Keratinocyte (primary cell): Measurements from ENCODE around the gene LARP1B.
"Not testable (repeated sequence)": the region's sequence is repeated elsewhere in the genome, so short reads cannot be mapped to it uniquely, and the experiment has no call there.

ENCODE experiments used
- EZH2 ChIP-seq: IDR thresholded peaks from one replicate; pipeline ENCODE4 v1.6.1; 2012; ENCODE audit warnings: inconsistent platforms, mild to moderate bottlenecking, low read length, moderate library complexity
- TF ChIP-seq, protein P1 (sequence below), 3 experiments: IDR thresholded peaks in 1 of 3; conservative IDR thresholded peaks in 1 of 3; optimal IDR thresholded peaks in 1 of 3; 2 replicates in 2 of 3; 3 replicates in 1 of 3; pipeline versions ENCODE3 to v1.5.1; 2011; ENCODE audit warnings: low read length in 3 of 3, mild to moderate bottlenecking in 3 of 3, moderate library complexity in 2 of 3, control low read depth in 1 of 3, inconsistent platforms in 1 of 3; ENCODE audit not compliant: insufficient read depth in 2 of 3; ENCODE audit errors: extremely low read depth in 1 of 3

DNA sequence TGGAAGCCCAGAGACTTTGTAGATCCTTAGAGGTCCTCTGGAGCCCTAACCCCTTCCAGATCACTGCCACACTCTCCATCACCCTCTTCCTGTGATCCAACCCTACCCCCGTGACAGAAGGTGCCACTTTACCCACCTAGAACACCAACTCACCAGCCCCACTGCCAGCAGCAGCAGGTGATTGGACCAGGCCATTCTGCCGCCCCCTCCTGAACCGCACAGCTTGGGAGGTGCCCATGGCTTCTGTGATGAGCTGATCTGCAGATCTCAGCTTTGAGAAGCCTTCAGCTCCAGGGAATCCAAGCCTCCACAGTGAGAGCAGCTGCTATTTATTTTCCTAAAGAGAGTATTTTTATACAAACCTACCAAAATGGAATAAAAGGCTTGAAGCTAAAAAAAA is 95.4 kb downstream of the LARP1B start:
- TF ChIP-seq, protein P1, sequence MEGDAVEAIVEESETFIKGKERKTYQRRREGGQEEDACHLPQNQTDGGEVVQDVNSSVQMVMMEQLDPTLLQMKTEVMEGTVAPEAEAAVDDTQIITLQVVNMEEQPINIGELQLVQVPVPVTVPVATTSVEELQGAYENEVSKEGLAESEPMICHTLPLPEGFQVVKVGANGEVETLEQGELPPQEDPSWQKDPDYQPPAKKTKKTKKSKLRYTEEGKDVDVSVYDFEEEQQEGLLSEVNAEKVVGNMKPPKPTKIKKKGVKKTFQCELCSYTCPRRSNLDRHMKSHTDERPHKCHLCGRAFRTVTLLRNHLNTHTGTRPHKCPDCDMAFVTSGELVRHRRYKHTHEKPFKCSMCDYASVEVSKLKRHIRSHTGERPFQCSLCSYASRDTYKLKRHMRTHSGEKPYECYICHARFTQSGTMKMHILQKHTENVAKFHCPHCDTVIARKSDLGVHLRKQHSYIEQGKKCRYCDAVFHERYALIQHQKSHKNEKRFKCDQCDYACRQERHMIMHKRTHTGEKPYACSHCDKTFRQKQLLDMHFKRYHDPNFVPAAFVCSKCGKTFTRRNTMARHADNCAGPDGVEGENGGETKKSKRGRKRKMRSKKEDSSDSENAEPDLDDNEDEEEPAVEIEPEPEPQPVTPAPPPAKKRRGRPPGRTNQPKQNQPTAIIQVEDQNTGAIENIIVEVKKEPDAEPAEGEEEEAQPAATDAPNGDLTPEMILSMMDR (optimal IDR thresholded peaks at IDR 0.05 in 1 of 3, IDR thresholded peaks at IDR 0.05 in 1 of 3, conservative IDR thresholded peaks at IDR 0.05 in 1 of 3; ENCODE audit: extremely low read depth in 1 of 3, insufficient read depth in 2 of 3, low read length in 3 of 3) = not testable (repeated sequence)
- TF ChIP-seq EZH2 = not testable (repeated sequence)
